IPS DF 4.7 (cell line): ENCODE data around the gene IMMP2L.
"Not testable (repeated sequence)": the region's sequence is repeated elsewhere in the genome, so short reads cannot be mapped to it uniquely, and the experiment has no call there.

ENCODE experiments used
- DNase-seq: peaks from one replicate; pipeline ENCODE4 v3.0.0-alpha.2; 2013; ENCODE audit warnings: low spot score; ENCODE audit errors: extremely low read depth

The IMMP2L gene

DNA sequence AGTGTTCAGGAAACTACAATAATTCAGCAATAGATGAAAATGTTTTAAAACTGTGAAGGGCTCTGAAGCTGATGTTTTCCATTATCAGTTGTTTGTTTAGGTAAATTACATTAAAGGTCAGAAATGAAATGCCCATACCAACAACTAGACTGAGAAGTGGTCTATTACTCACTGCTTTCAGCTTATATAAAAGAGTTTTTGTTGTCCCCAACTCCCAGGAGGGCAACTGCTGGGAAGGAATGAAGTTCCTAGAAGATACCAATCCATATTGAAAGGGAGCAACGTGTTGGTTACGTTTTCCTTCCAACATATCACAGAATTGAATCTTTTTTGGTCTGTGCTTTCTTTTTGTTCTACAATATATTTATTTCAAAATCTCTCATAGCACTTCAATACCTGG is 802.0 kb downstream of the IMMP2L start:
- no peak for DNase-seq

DNA sequence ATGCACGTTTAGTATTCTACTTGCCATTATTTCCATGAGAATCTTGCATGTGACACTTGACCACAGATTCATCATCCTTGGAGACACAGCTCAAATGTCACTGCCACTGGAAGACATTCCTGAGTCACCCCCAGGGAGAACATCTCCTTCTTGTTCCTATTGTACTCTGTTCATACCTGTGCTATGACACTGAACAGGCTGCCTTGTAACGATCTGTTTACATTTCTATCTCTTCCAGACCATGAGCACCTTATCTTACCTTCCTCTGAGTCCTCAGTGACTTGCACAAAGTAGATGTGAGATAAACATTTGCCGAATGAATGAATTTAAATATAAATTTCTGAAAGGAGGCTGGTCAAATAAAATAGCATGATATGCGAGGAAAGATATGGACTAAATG is 803.2 kb downstream of the IMMP2L start:
- DNase-seq = no peak

DNA sequence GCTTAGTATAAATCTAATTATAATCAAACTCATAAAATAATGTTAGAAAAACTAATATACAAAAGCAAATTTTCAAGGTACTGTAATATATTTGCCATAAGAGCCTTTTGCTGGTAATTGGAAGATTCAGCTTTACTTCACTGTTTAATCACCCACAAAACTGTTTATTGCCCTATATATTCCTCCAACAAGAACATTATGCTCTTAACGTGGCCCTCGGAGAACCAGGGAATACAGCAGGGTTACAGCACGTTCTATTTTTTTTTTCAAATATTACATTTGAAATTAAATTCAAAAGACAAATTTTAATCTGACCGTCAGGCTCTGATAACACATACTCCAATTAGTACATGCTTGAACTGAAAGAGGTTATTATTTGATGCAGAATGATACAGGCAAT is 807.6 kb downstream of the IMMP2L start:
- no peak for DNase-seq

DNA sequence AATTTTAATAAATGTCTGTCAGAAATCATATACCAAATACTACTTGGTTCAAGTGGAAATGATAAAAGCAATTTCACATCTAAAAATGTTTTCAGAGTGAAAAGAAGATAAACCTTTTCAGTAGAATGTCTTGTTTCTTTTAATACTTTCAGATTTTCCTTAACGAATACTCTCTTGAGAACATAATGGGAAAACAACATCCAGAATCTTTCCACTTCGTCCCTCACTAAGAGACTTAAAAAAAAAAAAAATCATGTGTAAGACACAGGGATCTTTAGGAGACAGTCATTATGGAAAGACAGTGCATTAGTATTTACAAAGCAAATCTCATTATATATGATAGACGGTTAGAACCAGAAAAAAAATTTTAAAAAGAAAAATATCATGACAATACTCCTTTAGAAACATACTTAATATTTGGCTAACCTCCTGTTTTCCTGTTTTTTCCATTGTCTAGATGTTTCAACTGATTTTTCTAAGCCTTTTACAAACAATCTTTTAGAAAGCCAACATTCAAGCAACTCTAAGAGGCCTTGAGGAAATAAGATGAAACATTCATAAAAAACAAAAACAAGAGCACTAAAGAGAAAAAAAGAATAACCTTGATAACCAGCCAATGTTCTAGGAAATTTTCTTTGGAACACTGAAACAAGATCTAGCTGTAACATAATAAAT is 811.2 kb downstream of the IMMP2L start:
- DNase-seq = no peak

DNA sequence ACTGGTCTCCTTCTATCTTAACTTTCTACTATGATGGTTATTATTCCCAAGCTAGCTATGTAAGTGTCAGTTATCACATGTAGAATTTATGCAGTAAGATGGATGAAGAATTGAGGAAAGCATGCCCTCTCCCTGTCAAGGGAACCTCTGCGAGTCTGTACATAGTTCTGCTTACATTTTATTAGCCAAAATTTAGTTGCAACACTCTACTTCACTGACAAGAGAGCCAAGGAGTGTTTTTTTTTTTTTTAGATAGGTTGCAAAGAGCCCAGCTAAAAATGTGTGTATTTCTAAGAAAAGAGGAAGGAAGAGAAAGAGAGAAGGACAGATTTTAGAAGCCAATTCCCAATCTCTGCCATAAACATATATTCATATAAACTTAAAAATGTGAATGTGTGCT is 829.1 kb downstream of the IMMP2L start:
- DNase-seq = no peak

DNA sequence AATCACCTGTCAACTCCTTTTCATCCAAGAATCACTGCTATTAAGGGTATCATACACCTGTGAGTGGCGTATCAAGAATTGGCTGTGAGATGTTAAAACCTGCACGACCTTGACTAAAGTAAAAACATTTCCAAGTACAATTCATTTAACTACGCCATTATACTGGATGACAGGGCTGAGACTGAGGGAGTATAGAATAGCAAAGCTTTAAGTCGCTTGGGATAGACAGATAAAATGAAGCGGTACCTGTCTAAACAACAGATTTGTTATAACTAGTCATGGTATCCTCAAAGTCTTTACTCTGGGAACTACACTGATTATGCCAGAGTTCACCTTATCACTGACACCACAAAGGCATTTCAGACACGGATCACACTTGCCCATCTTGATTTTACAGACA is 837.5 kb downstream of the IMMP2L start:
- no peak for DNase-seq

DNA sequence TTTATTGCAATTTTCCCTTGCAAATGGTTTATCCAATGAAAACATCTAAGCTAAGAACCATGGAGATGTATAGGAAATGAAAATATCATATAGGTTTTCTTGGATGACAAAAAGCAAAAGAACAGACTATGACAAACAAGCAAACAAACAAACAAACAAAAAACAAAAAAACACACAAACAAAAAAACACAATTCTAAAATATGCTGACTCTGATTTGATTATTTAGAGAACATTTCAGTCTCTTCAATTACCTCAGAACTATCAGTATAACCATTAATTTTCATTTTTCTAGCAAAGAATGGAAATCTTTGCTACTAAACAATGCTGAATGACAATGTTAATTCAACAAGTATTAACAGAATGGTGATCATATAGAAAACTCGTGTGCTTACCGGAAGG is 840.9 kb downstream of the IMMP2L start:
- no peak for DNase-seq

DNA sequence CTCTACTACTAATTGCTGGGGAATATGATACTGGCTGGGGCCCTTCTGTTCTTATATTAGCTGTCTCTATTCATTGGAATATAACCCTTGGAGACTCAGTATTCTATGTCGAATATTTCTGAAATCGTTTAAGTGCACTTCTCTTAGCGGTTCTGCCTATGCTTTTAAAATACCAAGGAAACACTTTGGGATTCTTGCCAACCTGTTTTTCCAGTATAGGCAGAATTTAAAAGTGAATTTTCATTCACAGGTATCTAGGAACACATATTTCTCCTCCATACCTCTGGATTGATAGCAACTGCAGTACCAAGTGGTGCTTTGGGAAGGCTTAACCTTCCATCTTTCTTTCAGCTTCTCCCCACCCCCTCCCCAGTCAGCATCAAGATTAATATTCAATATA is 841.7 kb downstream of the IMMP2L start:
- DNase-seq = no peak

DNA sequence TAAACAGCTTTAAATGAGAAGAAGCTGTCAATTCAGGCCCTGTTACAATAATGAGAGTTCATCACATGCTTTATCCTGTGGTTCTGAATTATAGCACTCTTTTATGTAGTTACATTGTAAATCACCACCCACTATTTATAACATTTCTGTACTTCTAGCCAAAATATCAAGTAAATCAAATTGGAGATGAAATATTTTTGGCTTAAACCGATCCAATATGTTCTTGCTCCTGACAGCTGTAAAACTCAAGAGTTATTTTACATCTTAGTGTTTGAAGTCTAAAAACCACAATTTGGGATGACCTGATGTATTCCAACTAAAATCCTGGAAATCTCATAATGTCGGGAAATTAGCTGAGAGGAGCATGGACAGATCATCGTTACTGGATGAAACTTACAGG is 842.6 kb downstream of the IMMP2L start:
- DNase-seq = no peak

DNA sequence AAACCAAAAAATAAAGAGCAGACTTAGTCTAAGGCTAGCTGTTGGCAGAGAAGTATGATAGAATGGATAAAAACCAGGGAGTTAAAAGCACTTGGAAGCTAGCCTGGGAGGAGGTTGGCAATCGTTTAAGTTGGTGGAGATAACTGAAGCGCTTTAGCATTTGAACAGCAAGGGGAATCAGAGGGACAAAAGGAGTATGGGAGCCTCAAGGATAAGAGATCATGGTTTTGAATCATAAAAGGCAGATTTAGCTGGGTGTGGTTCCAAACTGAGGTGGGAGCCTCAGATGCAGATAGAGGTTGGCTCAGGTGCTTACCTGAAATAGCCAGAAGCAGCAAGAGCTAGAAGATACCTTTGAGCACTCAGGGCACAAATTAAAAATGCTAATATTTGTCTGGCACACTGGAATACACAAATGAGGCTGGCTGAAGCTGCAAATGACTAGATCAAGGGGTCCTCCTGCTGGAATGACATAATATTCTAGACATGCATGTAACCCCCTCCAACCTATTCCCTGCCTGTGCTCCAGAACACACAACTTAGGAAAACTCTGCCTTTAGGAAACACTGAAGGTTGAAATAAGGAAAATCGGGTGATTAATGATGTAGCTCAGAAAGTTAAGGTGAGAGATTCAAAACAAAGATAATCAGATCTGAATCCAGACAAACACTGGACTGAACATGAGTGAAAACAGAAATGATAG is 843.6 kb downstream of the IMMP2L start:
- DNase-seq = peak; percentile 86

DNA sequence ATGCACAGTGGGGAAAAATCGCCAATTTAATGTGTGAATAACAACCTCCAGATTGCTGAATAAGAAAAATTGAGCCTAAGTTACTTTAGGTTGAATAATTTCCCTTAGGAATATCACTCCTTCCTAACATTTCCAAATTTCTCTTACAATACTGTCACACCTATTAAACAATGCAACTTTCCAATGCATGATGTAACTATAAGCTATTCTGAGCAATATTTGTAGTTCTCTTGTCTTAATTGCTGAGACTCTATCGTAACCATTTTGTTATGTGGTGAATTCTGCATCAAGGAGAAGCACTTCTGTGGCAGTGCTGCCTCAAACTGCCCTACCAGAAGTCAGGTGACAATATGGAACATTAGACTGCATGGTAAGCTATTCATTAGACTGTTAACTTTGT is 858.1 kb downstream of the IMMP2L start:
- DNase-seq = no peak

DNA sequence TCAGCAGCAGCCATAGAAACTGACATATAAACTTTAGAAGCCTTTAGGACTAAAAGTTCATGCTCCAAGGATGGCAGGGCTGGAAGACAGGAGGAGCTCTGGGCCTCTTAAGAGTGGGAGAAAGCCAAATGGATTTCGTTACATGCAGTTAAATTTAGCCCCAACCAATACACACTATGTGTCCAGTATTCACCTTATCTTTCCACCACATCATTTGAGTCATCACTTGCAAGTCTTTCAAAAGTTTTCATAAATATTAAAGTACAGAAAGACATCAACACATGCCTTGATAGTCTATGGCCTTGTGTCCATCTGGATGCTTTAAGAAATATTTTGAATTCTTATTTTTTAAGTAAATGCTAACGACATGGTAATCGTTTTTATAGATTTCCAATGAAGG is 863.7 kb downstream of the IMMP2L start:
- DNase-seq = no peak

DNA sequence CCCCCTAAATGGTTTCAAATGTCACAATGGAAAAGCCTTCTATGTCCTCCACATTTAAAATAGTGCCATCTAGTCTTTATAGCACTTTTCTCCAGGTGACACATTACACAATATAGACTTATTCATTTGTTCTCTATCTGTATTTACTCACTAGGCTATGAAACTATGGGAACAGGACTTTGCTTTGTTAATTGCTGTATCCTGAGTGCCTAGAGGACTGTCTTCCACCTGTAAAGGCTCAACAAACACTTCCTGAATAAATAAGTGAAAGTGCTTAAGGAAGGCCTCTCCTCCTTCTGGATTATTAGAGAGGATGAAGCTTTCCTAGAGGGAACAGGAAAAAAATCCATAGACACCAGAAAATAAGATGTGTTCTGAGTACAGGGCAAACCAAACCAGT is 868.9 kb downstream of the IMMP2L start:
- no peak for DNase-seq

DNA sequence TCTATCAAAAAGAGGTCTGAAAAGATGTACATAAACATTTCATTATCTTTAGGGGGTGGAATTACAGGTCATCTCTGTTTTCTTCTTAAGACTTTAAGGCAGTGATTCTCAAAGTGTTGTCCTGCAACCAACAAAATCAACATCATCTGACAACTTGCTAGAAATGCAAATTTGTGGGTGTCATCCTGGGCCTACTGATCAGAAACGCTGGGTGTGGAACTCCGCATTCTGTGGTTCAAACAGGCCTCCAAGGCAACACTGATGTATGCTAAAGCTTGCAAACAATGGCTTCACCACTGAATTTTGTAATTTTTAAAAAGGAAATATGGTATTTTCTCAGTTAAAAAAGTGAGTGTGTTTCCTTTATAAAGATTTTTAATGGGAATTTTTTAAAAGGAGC is 873.4 kb downstream of the IMMP2L start:
- DNase-seq = no peak

DNA sequence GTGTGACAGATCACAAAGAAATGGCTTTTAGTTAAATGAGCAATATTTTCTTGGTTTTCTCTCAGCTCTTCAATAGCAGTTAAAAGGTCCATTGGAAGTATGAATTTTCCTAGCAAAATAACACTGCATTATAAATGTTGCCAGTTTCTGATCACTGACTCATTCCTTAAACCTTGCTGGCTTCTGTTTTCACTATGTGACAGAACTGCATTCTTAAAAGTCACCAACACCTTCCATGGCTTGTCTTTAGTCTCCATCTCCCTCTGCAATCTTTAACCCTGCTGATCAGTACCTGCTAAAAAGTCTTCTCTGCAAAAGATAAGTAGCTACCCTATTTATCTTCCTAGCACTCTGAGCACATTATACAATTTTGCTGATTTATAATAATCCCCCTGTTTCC is 876.4 kb downstream of the IMMP2L start:
- no peak for DNase-seq

DNA sequence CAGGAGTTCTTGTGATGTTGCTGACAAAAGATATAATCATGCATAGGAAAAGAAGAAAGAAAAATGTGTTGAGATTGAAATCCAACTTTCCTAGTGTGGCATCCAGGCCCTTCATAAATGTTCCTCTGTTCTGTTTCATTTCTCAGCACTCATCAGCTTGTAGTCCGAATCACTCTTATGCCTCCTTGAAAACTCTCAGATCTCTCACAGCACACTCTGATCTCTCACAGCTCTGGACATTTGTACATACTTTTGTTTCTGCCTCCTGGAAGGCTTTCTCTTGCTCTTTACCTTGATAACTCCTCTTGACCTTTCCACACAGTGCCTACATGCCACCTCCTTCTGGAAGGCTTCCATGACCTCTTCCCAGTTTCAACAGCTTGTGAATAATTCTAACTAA is 880.4 kb downstream of the IMMP2L start:
- DNase-seq = no peak

DNA sequence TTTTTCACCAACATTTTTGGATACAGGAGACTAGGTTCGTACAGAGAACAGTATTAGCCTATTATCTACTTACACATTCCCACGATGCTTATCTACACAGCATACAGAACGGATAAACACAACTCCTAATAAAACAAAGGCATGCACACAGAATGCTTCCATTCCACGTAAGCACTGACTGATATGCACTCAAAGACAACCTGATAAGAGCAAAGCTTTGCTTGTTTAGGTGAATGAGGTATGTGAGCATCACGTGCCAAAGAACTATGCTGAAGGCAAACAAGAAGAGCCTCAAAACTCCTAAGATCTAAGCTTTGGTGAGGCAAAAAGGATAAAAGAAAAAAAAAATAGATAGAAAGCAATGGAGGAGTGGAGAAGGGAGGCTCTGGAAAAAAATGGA is 884.9 kb downstream of the IMMP2L start:
- no peak for DNase-seq

DNA sequence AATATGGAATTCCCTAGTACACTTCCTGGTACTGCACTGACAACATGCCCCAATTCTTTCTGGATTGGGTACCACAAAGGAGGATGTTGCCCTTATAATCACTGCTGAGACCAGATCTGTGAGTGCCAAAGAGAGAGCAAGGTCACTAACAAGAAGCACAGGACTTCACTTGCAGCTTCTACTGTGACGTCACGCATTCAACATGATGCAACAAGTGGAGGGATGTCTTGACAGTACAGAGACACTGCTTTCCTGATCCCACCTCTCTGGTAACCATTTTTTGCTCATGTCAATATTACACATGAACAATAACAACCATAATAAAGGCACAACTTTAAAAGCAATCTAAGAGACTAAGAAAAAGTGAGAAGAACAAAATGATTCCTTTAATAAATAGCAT is 885.5 kb downstream of the IMMP2L start:
- DNase-seq = no peak

DNA sequence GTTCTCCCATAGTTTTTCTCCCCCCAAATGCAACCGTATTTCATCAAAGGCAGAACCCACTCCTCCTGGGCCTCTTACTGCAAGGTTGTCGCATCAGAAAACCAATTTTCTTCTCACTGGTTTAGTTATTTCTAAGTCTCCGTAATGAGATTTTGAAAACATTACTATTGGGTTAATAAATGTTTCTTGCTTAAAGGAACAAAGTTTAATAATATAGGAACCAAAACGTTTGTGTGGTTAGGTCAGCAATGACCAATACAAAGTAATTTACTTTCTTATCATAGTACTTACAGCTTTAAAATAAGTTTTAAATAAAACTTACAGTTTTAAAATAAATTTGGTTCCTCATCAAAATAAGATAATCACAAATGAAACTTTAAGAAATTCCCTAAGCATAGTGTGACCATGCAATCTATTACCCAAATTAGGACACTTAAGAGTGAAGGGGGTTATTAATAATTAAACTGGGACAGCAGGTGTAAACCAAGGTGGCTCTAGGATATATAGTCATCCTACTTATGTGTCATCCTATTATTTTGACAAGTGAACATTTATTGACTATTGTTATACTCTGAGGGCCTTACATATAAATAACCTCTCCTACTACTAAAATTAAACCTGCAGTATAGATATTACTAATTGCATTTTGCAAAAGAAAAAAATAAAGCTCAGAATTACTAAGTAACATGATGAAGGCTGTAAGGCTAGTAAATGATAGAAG is 886.7 kb downstream of the IMMP2L start:
- DNase-seq = no peak

DNA sequence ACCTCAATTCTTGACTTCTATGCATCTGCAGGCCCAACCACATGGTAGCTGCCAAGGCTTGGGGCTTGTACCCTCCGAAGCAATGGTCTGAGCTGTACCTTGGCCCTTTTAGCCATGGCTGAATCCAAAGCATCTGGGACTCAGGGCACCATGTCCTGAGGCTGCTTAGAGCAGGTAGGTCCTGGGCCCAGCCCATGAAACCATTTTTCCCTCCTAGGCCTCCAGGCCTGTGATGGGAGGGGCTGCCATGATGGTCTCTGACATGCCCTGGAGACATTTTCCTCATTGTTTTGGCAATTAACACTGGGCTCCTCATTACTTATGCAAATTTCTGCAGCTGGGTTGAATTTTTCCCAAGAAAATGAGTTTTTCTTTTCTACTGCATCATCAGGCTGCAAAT is 889.1 kb downstream of the IMMP2L start:
- no peak for DNase-seq

DNA sequence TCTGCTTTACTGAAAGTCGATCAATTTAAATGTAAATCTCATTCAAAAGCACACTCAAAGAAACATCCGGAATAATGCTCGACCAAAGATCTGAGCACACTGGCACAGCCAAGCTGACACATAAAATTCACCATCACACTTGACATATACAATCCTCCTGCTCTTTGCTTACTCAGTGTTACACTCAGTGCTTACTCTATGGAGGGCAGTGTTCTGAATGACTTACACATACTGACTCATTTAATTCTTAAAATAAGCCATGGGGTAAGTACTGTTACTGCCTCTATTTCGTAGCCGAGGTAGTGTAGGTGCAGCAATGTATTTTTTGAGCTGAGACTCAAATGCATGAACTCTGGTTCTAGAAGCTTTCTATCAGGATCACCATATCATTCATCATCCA is 892.9 kb downstream of the IMMP2L start:
- DNase-seq = no peak

DNA sequence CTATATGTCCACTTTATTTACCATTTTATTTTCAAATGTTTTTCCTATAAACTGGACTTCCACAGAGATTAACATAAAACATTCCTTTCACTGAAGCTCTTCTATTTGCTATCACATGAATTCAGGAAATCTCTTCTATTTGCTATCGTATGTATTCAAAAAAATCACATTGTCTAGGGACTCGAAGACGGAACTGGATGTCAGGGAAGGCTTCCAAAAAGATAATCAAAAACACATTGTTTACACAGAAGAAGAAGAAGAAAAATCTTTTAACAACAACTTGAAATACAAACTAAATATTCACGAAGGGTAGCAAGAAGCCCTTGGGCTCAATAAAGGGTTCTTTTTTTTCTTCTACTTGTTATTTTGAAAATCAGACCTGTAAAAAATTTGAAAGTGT is 897.5 kb downstream of the IMMP2L start:
- DNase-seq = no peak

DNA sequence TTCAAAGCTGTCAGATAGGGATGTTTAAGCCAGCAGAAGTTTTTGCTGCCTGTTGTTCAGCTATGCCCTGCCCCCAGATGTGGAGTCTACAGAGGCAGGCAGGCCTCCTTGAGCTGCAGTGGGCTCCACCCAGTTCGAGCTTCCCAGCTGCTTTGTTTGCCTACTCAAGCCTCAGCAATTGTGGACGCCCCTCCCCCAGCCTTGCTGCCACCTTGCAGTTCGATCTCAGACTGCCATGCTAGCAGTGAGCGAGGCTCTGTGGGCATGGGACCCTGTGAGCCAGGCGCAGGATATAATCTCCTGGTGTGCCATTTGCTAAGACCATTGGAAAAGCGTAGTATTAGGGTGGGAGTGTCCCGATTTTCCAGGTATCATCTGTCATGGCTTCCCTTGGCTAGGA is 901.7 kb downstream of the IMMP2L start:
- not testable (repeated sequence) for DNase-seq
